ENCODE data around the gene PRSS22.

Gene PRSS22

DNA sequence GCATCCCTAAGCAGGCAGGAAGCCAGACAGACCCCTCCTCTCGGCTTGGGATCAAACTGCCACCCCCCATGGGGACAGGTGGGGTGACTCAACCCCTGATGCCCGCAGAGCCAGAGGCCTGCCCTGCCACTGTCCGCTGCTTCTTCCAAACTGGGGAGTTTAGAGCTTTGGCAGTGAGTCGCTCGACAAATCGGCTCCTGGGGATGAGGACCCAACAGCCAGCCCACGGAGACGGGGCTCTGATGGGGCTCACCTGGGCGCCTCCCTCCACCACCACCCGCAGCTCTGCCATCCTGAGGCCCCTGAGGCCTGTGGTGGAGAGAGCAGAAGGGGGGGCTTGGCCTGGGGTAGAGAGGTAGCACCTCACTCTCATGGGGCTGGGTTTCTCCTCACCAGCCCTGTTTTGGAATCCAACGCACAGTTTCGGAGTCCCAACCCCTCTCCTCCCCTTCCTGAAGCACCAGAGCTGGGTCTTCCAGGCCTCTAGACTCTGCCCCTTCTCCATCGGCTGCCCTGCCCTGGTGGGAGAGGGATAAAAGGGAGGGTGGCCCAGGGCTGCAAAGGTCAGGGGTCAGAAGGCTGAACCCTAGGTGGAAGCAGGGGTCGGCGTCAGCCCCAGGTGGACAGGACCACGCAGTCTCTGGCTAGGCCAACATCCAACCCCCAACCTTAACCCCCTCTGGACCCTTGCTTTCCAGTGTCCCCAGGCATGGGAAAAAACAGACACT lies 5.8 kb downstream of the PRSS22 start:
- DNase-seq (ENCODE audit: low read depth): no peak

DNA sequence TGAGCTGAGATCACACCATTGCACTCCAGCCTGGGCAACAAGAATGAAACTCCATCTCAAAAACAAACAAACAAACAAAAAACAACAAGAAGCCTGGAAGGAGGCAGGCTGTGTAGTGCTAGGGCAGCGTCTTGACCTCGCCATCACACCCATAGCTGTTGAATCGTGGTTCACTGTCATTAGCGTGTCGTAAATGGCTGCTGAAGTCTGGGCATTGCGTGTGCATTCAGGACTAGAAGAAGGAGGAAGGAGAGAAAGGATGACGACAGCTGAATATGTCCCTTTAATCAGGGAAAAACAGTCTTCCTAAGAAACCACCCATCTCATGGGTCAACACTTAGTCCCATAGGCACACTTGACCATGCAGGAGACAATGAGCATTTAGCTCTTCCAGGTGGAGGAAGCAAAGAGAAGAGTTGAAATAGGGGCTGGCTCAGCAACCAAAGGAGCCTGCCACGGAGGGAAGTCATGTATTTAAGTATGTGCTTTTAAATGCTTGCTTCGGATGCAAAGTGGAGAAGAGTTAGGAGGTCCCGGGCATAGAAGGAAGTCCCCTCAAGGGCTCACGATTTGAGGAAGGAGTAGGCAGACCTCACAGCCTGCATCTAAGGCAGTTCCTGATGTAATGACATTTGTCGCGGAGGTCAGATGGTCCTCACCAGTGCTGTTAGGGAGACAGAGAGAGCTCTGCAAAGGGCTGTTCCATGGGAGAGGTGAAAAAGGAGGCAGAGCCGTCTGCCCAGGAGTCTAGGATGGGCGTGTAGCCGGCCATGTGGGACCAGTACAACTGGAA lies 8.8 kb downstream of the PRSS22 start:
- DNase-seq (ENCODE audit: low read depth): no peak

DNA sequence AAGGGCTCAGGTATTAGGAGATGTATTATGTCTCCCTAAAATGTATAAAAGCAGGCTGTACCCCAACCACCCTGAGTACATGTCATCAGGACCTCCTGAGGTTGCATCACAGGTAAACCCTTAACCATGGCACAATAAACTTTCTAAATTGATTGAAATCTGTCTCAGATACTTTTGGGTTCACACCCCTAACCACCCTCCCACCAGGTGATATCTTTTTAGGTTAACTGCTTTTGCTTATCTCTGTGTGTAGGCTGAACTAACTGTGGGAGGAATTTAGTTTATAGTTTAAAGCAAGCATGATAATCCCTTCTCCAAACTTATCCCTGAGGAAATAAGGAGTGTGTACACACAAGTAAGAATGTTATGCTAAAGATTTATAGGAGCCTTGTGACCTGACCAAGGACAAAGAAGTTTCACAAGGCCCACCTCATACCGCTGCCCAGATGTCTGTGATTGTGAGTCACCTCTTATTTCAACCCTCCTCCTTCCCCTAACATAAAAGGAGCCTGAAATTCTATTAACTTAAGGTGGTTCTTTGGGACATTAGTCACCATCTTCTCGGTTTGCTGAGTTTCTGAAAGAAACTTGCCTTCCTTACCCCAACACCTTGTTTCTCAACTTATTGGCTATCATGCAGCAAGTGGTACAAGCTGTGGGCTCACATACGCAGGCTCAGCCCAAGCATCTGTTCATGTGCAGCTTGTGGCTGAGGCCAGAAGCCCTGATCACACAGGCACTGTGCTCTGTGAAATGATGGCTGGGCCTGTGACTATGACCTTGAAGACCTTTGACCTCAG lies 11.3 kb downstream of the PRSS22 start:
- DNase-seq (ENCODE audit: low read depth): peak; percentile 69

DNA sequence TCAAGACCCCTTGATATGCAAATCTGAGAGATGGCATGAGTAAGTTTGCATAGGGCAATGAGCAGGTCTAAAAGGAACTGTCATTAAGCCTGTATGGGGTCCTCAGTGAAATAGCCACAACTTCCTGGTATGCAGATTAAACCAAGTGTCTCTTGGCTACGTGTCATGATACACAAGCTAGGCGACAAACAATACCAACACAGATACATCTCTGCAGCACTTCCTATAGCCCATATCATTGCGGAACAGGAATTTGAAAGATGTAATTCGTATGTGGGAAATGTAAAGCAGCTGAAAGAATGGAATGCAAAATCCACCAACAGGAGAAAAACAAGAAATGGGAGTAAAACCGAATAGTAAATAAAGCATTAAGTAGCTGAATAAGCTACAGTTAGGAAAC lies 12.9 kb downstream of the PRSS22 start:
- no peak for DNase-seq (ENCODE audit: low read depth)

DNA sequence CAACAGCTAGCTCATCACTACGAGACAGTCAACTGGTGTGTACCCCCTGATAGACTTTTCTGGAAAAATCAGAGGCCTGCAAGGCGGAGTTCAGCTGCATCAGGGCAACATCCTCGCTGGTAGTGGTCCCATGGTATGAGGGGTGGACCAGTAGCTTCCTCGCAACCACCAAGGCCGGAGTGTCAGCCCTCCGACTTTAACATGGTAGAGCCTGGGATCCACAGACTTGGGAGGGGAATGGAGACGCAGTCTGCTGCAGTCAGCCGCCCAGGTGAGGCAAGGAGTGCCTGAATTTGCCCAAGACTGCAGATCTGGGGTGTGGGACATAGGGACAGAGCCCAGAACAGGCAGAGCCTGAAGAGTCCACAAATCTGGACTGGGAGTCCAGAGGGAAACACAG lies 14.4 kb downstream of the PRSS22 start:
- no peak for DNase-seq (ENCODE audit: low read depth)

DNA sequence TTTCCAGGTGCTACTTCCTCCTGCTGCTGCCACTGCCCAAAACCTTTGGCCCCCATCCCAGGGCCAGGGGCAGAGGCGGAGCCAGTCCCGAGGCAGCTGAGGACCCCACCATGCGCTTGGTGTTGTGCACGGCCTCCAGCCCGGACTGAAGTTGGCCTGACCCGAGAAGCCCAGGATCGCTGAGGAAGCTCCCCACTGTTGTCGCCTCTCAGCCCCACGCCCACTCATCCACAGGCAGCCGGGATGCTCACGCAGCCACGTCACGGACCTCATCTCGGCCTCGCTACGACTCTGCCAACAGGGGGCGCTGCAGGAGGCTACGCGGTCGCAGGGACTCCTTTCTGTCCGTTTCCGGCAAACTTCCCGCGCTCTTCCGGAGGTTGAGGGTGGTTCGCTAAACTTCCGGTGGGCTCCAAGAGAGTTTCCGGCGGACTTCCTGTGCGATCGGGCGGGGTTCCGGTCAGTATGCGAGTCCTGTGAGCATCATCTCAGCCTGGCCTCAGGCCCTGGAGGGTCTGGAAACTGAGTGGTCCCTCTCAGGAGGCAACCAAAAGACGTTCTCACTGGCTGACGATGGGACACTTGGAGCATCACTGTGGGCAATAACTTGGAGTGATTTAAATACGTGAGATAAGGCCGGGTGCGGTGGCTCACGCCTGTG lies 15.5 kb downstream of the PRSS22 start:
- peak; percentile 24 for DNase-seq (ENCODE audit: low read depth)

DNA sequence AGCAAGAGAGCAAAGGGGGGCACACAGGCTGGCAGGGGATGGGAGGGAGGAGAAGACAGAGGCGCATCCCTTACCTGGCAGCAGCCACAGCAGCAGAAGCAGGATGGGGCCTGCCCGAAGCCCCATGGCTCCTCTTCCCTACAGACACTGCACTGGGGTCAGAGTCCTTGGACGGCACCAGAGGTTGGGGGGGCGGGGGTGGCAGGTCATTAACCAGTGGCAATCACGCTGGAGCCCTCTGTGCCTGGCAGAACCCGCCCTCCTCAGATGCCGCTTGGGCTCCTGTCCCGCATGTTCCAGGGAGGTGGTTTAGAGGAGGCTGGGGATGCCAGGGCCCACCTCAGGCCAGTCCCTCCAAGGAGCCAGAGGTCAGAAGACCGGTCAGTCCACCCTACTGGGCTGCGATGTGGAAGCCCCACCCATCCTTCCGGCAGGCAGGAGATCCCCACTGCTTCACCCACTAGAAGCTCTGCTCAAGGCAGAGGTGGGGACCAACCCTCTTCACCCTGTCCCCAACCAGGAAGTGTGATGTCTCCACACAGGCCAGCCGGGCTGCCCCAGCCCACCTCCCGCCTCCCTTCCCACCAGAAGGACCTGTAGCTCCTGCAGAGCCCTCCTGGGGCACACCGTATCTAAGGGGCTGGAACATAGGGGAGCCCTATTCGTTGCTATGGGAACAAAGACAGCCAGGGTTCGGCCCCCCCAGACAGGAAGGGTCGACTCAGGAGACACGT lies 16.2 kb downstream of the PRSS22 start:
- no peak for DNase-seq (ENCODE audit: low read depth)

DNA sequence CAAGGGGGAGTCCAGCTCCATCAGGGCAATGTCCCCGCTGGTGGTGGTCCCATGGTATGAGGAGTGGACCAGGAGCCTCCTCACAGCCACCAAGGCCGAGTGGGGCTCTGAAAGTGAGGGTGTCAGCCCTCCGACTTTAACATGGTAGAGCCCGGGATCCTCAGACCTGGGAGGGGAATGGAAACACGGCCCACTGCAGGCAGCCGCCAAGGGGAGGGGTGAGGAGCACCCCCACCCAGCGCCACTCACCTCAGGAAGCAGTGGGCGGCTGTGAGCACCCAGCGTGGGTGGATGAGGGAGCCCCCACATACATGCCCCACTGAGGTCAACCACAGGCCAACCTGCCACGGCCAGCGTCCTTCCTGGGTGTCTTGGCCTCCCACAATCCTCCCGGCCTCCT lies 17.1 kb downstream of the PRSS22 start:
- DNase-seq (ENCODE audit: low read depth): no peak

DNA sequence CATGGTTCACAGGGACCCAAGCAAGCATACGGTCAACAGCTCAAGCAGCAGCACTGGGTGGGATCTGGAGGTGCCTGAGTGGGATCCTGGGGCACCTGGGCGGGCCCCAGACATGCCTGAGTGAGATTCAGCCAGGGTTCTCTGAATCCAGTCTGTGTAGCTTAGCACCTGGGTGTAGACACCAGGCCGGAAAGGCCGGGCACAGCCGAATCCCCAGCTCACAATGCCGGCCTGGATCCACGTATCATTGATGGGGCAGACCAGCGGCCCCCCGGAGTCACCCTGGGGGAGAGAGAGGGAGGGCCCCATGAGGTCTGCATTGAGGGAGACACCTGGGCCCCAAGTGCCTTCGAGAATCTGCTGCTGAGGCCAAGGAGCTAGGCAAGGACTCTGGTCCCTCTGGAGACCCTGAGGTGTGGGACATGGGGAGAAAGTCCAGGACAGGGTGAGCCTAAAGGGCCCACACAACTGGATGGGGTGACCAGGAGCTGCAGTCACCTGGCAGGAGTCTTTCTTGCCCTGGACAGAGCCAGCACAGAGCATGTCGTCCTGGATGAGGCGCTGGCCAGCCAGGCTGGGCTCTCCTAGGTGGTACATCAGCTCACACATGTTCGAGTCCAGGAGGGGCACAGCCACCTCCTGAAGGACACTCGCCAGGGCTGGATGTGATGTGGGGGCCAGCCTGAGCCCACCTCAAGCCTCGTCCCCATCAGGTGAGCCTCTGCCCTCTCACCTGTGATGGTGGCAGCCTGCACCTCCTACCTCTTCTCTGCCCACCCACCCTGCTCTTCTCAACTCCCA lies 18.1 kb downstream of the PRSS22 start:
- no peak for DNase-seq (ENCODE audit: low read depth)

DNA sequence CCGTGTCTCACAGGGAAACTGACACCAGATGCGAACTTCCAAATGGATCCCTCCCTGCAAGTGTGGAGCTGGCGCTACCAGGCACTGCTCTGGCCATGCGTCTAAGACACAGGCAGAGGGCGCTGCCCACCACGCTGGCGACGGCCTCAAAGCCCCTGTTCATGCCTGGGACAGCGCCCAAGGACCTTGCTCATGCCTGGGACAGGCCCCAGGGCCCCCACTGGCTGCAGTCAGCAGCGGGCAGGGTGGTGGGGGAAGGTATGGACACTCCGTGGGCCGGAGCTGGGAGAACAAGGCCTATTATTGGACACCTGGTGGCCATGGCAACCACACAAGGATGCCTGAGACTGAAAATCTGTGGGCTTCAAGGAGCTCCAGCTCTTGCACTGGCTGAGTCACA lies 19.0 kb downstream of the PRSS22 start:
- peak; percentile 85 for DNase-seq (ENCODE audit: low read depth)

DNA sequence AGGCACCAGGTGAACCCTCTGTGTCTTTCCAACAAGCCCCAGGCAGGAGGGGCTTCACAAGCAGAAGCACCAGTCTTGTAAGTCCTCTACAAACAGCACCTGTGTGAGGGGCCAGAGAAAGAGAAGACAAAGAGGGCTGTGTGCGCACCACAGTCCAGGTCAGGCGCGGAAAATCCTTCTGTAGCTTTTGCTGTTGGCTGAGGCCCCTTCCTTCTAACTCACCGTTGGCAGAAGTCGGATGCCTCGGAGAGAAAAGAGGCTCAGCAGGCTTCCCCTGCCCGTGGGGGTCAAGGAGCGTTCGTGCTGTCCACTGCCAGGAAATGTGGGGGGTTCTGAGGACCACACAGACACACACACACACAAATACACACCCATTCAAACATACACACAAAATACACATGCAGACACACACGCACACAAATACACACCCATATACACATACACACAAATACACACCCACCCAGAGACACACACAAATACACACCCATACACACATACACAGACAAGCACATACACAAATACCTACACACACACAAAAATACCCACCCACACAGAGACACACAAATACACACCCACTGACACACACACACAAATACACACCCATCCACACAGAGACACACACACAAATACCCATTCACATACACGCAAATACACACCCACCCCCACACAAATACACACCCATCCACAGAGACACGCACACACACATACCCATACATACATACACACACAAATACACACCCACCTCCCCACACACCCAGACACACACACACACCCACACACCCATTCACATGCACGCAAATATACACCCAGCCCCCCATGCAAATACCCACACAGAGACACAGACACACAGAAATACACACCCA lies 21.1 kb downstream of the PRSS22 start:
- peak; percentile 25 for DNase-seq (ENCODE audit: low read depth)

DNA sequence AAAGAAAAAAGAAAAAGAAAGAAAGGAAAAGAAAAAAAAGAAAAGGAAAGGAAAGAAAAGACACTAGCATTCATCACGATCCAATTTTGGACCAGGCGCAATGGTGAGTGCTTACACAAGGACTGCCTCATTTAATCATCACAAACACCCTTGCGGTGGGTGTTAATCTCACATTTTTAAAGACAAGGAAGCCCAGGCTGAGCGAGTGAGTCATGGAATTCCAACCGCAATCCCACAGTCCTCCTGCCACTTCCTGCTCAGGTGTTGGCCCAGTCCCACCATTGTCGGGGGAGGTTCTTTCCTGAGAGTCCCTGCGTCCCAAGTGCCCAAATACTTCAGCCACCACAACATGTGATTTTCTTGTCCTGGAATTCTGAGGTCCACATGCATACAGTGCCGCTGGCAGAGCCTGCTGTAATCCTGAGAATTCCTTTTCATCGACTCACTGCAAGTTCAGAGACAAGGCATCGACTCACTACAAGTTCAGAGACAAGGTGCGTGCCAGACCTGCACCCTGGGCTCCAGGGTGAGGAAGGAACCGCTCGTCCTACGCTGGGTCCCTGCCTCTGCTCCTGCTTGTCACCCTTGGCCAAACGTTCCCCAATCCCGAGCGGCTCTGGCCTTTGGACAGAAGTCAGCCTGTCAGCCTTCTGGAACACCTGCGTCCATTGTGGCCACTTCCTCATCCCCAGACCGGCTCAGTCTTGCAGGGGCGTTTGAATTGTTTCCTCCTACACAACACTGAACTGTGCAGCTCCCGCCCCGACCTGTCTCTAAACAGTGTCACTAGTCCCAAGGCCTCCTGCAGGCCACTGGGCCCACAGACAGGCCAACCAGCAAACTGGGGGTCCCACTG lies 22.1 kb downstream of the PRSS22 start:
- peak; percentile 94 for DNase-seq (ENCODE audit: low read depth)

DNA sequence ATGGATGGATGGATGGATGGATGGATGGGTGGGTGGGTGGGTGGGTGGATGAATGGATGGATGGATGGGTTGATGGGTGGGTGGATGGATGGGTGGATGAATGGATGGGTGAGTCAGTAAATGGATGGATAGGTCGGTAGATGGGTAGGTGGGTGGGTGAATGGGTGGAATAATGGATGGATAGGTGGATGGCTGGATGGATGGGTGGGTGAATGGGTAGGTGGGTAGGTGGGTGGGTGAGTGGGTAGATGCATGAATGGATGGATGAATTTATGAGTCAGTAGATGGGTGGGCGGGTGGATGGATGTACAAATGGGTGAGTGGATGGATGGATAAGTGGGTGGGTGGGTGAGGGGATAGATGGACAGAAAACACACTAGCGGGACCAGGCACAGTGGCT lies 23.0 kb downstream of the PRSS22 start:
- no peak for DNase-seq (ENCODE audit: low read depth)

DNA sequence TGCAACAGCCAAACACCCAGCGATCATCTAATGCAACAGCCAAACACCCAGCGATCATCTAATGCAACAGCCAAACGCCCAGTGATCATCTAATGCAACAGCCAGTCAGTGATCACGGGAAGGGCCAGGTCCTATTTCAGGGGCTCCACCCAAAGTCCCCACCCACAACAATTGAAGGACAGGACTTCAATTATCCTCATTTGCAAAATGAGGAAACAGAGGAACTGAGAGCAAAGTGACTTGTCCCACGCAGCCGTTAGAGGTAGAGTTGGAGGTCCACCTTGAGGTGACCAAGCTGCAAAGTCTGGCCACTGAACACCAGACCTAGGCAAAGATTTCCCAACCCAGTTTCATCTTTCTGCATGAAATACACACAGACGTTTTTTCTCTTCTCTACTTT lies 24.2 kb downstream of the PRSS22 start:
- DNase-seq (ENCODE audit: low read depth): no peak

DNA sequence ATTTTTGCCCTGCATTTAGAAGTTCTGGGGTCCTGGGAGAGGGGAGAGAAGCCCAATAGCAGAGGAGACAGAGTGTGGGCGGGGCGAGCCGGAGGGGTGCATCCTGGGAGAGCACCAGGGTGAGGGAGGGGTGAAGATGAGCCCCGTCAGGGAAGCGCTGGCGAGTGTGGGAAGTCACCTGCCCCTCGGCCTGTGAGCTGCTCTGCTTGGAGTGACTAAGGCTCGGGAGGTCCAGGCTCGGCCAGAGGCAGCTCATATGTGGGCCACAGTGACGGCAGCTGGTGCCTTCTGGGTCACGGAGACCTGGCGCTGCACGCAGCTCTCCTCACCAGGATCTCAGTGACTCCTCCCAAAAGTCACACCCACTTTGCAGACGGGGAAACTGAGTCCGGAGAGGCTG lies 26.8 kb downstream of the PRSS22 start:
- DNase-seq (ENCODE audit: low read depth): no peak

DNA sequence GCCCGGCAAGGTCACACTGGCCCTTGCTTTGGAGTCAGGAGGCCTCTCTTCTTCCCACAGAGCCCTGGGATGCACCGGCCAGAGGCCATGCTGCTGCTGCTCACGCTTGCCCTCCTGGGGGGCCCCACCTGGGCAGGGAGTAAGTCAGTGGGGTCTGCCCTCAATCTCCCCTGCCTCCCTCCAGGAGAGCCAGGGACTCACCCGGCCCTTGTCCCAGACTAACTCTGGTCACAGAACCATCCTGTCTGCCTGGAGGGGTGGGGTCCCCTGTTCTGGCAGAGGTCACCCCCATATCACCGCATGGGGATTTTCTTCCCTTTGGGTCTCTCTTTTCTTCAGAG lies 27.6 kb downstream of the PRSS22 start:
- DNase-seq (ENCODE audit: low read depth): no peak

DNA sequence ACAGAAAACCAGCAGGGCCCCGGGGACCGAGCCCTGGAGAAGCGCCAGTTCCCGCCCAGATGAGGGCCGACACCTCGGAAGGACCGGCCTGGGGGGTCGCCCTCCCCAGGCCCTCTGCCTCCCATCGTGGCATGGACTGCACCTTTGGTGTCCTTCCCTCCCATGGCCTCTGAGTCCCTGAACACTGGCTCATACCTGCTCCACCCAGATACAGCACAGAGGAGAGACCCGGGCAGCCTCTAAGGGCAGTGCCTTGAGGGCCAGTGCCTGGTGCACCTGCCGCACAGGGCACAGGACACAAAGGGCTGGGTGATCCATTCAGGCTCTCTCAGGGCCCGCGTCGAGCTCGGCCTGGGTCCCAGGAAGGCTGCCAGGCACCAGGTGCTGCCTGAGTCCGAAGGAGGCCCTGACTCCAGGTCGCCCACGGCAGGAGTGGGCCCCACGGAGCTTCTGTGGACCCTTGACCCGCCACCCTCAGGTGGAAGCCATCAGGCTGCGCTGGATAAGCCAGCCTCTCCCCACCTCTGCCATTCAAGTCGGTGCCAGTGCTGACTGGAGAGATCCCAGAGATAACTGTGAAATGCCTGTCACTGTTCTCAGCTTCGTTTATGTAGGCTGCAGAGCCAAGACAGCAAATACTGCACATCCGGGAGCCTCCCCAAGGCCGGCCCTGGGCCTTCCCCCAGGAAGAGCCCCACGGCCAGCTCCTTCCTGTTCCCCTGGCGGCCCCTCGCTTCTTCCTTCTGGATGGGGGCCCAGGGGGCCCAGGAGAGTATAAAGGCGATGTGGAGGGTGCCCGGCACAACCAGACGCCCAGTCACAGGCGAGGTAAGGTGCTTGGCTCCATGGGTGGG lies 28.2 kb downstream of the PRSS22 start, which contains the start of gene ZG16B:
Gene ZG16B, plus strand, starts transcription at position 803 of the 854 bp plus-strand sequence. CDS start 139 bp downstream, outside the sequence.
- DNase-seq (ENCODE audit: low read depth): no peak

Data from ELR (cell line).